D341Med (cell line): Measurements from ENCODE around the gene IFTAP.

Experiments used
- DNase-seq: peaks from one replicate; pipeline ENCODE4 v3.0.0; 2012; ENCODE audit warnings: low spot score

Gene IFTAP

DNA sequence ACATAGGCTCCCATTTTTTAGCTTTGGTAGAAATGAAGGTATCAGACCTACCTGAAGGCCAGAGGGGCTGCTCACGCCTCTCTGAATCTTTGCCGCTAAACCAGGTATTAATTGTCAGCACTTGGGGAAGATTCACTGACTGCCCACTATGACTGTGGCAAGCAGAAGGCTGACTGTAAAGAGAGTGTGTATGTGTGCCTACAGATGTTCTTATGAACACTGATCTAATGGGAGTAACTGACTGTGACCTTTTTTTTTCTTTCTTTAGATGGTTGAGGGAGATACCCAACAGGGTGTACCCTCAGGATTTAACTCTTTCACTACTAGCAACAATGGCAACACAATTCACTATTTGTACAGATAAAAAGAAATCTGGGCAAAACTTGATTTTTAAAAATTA is 3.7 kb downstream of the IFTAP start, which contains the start of gene RAG2:
RAG2 (minus strand) TSS at position 186 of the 400 bp plus-strand sequence. CDS start 4,068 bp downstream, outside the sequence.
- no peak for DNase-seq

DNA sequence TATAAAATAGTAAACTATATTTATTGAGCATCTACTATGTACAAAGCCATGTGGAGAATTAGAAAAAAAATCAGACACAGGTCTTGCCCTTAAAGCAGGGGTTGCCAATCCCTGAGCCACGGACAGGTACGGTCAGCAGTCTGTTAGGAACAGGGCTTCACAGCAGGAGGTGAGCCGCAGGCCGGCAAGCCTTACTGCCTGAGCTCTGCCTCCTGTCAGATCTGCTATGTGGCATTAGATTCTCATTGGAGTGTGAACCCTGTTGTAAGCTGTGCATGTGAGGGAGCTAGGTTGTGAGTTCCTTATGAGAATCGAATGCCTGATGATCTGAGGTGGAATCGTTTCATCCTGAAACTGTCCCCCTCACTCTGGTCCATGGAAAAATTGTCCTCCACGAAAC is 5.9 kb downstream of the IFTAP start:
- DNase-seq: no peak

GRCh38 chr11:36601155-36601554 is 6.9 kb downstream of the IFTAP start:
- no peak for DNase-seq

DNA sequence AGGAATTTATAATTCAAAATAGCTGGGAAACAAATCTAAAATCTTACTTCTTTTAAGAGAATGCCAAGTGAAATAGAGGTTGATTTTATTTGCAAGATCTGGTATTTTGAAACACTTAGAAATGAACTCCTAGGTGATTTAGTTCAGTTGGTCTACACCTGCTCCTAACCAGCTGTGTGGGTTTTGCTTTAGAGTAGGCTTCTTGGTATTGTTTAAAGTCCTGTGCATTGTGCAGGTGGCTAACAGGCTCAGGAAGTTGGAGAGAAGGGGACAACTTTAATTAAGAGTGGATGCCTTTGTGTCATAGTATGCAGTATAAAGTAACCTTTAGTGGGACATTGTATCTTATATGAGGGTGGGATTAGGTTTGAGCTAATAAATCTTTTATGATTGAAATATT is 7.8 kb downstream of the IFTAP start:
- DNase-seq: no peak

DNA sequence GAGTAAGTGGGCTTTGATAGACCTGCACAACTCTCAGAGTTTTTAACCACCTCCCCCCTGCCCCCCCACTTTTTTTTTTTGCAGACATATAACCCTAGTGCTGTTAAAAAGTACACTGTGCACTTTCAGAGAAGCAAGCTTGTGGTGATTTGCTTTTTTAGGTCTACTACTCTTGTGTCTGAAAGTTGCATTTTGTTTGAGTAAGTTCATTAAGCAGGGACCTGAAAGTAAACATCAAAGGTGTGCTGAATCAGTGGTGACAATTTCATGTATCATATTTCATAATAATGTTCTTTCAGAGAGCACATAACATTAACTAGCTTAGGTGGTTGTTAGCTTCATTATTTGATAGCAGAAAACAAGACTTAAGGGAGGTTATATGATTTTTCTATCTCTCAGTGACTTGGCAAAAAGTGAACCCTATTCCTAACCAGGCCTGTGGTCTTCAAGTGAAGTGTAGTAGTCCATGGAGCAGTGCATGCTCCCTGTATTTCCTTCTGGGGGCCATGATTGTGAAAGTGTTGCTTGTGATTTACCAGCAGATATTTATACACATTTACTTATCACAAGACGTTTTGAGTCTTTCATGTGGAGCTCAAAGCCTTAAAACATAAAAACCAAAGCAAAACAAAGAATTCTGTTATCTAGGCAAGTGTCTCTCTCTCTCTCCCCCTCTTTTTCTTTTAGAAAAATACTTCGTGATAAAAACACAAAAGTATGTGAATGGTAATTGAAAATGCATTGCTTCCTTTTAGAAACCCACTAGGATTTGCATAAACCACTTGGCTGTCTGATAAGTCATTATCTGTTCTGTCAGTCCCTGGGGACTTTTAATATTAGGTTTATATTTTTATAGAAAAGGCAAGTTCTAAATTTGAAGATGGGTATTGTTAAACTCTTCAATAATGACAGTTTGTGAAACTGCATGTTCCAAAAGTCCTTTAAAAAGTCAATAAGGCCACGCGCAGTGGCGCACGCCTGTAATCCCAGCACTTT is 11.2 kb downstream of the IFTAP start:
- no peak for DNase-seq

- no peak for DNase-seq
Observed at GRCh38 chr11:36608491-36609199, 14.3 kb downstream of the IFTAP start.

DNA sequence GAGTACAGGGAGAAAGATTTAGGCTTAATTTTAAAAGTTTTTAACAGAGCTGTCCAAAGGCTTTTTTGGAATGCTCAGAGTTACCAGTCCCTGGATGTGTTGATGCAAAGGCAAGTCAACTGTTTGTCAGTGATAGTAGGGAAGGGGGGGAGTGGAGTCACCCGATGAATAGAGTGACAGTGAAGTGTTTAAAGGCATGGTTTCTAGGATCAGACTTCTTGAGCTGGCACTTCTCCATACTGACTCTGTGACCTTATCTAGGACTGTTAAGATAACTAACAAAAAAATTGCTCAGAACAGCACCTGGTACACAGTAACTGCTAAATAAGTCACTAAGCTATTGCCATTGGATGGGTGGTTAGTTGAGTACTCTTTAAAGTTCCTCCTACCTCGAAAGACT is 15.1 kb downstream of the IFTAP start:
- no peak for DNase-seq

GRCh38 chr11:36615826-36616225 is 21.5 kb downstream of the IFTAP start:
- no peak for DNase-seq

DNA sequence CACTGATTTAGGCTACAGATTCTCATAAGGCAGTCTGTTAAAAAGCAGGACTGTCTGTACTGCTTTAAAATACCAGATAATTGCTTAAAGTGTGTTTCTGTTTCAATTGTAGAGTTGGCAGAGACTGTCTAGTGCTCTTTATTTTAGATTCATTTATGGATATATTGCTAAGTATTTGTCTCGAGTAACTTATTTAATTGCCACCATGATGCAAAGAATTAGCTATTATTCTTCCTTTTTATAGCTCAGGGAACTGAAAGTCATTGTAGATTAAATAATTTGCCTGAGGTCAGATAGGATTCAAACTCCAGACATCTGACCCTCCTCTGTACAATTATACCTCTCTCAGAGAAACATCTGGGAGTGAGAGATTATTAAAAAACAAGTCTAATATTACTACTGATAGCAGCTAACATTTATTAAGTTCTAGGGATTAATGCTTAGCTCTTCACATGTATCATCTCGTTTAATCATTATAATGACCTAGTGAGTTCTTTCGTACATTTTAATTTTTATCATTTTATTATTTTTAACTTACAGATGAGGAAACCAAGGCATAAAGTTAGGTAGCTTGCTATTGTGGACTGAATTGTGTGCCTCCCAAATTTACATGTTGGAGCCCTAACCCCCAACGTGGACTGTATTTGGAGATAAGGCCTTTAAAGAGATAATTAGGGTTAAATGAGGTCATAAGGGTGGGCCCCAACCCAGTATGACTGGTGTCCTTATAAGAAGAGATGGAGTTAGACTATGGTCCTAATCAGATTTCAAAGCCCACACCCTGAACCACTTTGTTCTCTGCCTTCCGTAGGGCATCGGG is 23.5 kb downstream of the IFTAP start:
- no peak for DNase-seq

DNA sequence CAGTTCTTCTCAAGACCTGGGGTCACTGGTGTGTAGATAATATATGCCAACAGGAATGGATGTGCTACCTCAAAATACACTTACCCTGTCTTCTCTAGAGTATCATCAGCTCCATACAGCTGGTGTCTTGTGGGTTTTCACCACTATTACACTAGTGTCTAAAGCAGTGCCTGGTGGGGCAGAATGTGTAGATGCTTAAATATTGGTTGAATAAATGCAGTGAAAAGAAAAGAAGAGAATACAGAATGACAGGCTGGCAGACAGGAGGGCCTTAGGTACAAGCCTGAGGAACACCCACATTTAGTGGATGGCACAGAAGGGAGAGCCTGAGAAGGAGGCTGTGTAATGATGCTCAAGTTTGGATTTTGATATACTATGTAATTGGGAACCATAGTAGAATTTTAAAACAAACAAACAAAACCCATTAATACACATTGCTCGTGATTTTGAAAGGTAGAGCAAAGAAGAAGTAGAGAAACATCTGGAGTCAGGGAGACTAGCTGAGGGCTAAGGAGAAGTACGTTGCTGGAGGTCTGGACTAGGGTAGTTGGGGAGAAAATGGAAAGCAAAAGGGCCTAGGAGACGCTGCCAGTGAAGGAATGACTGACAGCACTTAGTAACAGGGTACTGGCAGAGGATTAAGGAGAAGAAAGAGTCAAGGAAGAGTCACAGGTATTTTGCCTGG is 24.2 kb downstream of the IFTAP start:
- DNase-seq: no peak

- DNase-seq: no peak
Observed at GRCh38 chr11:36619502-36619901, 25.2 kb downstream of the IFTAP start.

GRCh38 chr11:36620246-36620645 is 25.9 kb downstream of the IFTAP start:
- no peak for DNase-seq

DNA sequence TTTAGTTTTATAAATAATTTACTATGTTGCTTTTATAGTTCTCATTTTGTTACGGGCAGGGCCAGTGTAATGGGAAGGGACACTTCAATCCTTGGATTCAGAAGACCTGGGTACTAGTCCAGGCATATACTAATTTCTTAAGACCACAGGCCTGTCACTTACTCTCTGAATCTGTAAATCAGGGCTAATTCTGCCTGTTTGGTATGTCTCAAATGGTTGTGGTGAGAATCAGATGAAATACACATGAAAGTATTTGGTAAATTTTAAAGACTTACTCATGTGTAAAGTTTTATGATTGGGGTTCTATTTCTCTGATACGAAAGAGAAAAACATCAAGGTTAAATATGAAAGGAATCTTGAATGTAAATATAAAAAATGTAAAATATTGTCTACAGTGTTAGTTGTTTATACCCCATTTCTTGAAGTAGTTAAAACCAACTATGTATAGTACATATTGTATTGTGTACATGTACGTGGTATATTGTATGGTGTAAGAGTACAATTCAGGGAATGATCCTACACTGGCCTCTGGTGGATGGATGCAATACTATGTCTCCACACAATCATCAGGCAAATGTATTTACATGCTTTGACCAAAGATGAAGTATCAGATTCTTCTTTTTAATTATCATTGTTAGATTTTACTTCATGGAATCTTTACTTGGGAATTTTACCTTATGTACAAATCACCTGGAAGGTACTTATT is 28.3 kb downstream of the IFTAP start:
- DNase-seq: peak; percentile 42

- DNase-seq: no peak
Observed at GRCh38 chr11:36623494-36623893, 29.2 kb downstream of the IFTAP start.

- no peak for DNase-seq
Observed at GRCh38 chr11:36627006-36627405, 32.7 kb downstream of the IFTAP start.

GRCh38 chr11:36627471-36627870 is 33.2 kb downstream of the IFTAP start:
- DNase-seq: no peak

- no peak for DNase-seq
Observed at GRCh38 chr11:36628141-36628540, 33.8 kb downstream of the IFTAP start.

- no peak for DNase-seq
Observed at GRCh38 chr11:36628765-36629244, 34.5 kb downstream of the IFTAP start.

DNA sequence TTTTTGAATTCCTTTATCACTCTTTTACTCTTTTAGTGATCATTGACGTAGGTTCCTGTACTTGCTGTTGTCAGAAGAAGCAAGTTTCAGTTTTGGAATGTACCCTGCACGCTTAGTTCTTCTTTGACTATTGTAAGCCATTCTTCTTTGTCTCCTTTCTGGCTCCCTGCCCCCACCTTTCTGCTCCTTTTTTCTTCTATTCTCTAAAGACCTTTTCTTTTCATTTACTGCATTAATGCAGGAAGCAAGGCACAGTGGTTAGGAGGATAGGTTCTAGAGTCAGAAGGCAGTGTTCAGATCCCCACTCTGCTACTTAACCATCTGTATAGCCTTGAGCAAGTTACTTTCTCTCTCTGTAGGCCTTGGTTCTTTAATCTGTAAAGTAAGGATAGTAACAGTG is 37.5 kb downstream of the IFTAP start:
- DNase-seq: no peak

DNA sequence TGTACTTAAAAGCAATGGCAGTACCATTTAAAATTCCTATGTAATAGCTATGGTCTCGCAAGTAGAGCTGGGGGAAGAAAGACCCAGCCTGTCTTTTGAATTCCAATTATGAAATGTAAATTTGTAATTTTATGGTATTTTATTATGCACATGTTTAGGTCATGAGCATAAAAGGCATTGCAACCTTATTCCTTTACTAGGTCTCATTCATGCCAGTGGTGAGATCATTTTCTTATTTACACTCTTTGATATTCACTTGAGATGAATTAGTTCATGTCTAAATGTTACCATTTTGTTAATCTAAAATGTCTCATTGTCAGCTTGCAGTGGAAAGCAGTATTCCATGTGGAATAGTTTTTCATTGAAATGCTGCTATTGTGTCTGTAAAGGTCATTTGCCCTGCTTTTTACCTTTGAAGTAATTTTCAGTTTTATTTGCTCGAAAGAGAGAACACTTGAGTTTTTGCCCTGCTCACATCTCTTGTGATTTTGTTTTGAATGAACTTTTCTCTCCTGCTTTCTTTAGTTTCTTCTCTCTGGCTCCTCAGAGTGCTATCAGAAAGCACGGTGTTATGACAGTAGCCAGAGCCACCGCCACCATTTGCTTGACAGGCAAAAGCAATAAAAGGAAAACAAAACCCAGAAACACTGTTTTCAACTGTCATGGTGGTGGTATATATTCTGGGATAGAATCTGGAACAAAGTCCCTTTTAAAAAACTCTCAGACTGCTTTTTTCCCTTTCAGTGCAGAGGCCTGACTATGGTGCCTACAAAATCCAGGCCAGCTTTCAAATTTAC is 41.0 kb downstream of the IFTAP start:
- no peak for DNase-seq
